Dendritic cell treated with granulocyte-macrophage colony-stimulating factor and Interleukin-4, amounts not matched to agents 40 ng/mL and 50 ng/mL, for 4 days (primary cell): ENCODE data around the gene ZNRD2.

Experiments
- H3K27ac Mint-ChIP-seq: one replicate; pipeline ENCODE4 v1.8.0; 2022; ENCODE audit warnings: mild to moderate bottlenecking, mixed read lengths
- H3K27me3 Mint-ChIP-seq: one replicate; pipeline ENCODE4 v1.8.0; 2022; ENCODE audit warnings: mild to moderate bottlenecking, mixed read lengths
- H3K36me3 Mint-ChIP-seq: one replicate; pipeline ENCODE4 v1.8.0; 2022; ENCODE audit warnings: low read depth, mixed read lengths
- H3K4me1 Mint-ChIP-seq: one replicate; pipeline ENCODE4 v1.8.0; 2022; ENCODE audit warnings: low read depth, mixed read lengths
- H3K4me3 Mint-ChIP-seq: one replicate; pipeline ENCODE4 v1.8.0; 2022; ENCODE audit warnings: mild to moderate bottlenecking, moderate library complexity, mixed read lengths
- H3K9me3 Mint-ChIP-seq: one replicate; pipeline ENCODE4 v1.8.0; 2022; ENCODE audit warnings: mixed read lengths
- intact Hi-C: fragments of 100-400 bp; cut with micrococcal nuclease; formaldehyde crosslinking; loops from one replicate; pipeline ENCODE4 v1.15.0; 2022

The ZNRD2 gene

GRCh38 chr11:65578134-65578533 is 7.9 kb downstream of the ZNRD2 start:
- Mint-ChIP-seq H3K4me1 (peaks cover 76% of the 10 kb centered on the region), H3K4me3 (peak overlapping the region; percentile 92), H3K36me3 (peaks cover 94% of the 10 kb centered on the region), H3K27me3 (no peaks in the 10 kb centered on the region), H3K27ac (peak overlapping the region; percentile 90), H3K9me3 (no peaks in the 10 kb centered on the region)
- intact Hi-C loops, result no loop called here

- intact Hi-C loops, result no loop called here
Measured at GRCh38 chr11:65578667-65579066, 8.4 kb downstream of the ZNRD2 start.

GRCh38 chr11:65579291-65579690 is 9.0 kb downstream of the ZNRD2 start:
- Mint-ChIP-seq H3K4me3 (peak overlapping the region; percentile 21), H3K27me3 (no peaks in the 10 kb centered on the region), H3K27ac (peak overlapping the region; percentile 90), H3K4me1 (peaks cover 77% of the 10 kb centered on the region), H3K9me3 (no peaks in the 10 kb centered on the region), H3K36me3 (peaks cover 94% of the 10 kb centered on the region)
- intact Hi-C loops, result no loop called here

More at GRCh38 chr11:65578667-65579066, 8.4 kb downstream of the ZNRD2 start:
- Mint-ChIP-seq H3K27me3 (no peaks in the 10 kb centered on the region), H3K27ac (peak overlapping the region; percentile 90), H3K9me3 (no peaks in the 10 kb centered on the region), H3K4me3 (peak overlapping the region; percentile 92), H3K36me3 (peaks cover 94% of the 10 kb centered on the region), H3K4me1 (peaks cover 76% of the 10 kb centered on the region)

GRCh38 chr11:65580031-65580692 is 9.9 kb downstream of the ZNRD2 start:
- no peak overlapping the region for H3K4me3 Mint-ChIP-seq
- H3K27me3 Mint-ChIP-seq, result no peaks in the 10 kb centered on the region
- H3K9me3 Mint-ChIP-seq, result no peaks in the 10 kb centered on the region
- intact Hi-C loops, result no loop called here
- peak overlapping the region; percentile 72 for H3K27ac Mint-ChIP-seq
- peaks cover 95% of the 10 kb centered on the region for H3K36me3 Mint-ChIP-seq
- peaks cover 76% of the 10 kb centered on the region for H3K4me1 Mint-ChIP-seq

GRCh38 chr11:65580756-65581155 is 10.5 kb downstream of the ZNRD2 start:
- H3K4me3 Mint-ChIP-seq, result no peak overlapping the region
- H3K27ac Mint-ChIP-seq, result peak overlapping the region; percentile 72
- no peaks in the 10 kb centered on the region for H3K9me3 Mint-ChIP-seq
- no peaks in the 10 kb centered on the region for H3K27me3 Mint-ChIP-seq
- H3K4me1 Mint-ChIP-seq, result peaks cover 77% of the 10 kb centered on the region
- intact Hi-C loops, result no loop called here
- H3K36me3 Mint-ChIP-seq, result peaks cover 96% of the 10 kb centered on the region

- peaks cover 89% of the 10 kb centered on the region for H3K4me1 Mint-ChIP-seq
Measured at GRCh38 chr11:65581928-65582327, 11.7 kb downstream of the ZNRD2 start.

GRCh38 chr11:65583589-65583988 is 13.3 kb downstream of the ZNRD2 start:
- intact Hi-C loops, result no loop called here
- Mint-ChIP-seq H3K4me1 (peaks cover 95% of the 10 kb centered on the region), H3K36me3 (peaks cover 95% of the 10 kb centered on the region), H3K9me3 (no peaks in the 10 kb centered on the region), H3K27me3 (no peaks in the 10 kb centered on the region), H3K27ac (peak overlapping the region; percentile 72), H3K4me3 (no peak overlapping the region)

More at GRCh38 chr11:65581928-65582327, 11.7 kb downstream of the ZNRD2 start:
- Mint-ChIP-seq H3K9me3 (no peaks in the 10 kb centered on the region), H3K27ac (peak overlapping the region; percentile 72), H3K4me3 (no peak overlapping the region), H3K27me3 (no peaks in the 10 kb centered on the region), H3K36me3 (peaks cover 99% of the 10 kb centered on the region)
- intact Hi-C loops, result no loop called here

GRCh38 chr11:65584106-65584505 is 13.8 kb downstream of the ZNRD2 start:
- peaks cover 95% of the 10 kb centered on the region for H3K36me3 Mint-ChIP-seq
- no peak overlapping the region for H3K4me3 Mint-ChIP-seq
- peak overlapping the region; percentile 72 for H3K27ac Mint-ChIP-seq
- peaks cover 95% of the 10 kb centered on the region for H3K4me1 Mint-ChIP-seq
- no peaks in the 10 kb centered on the region for H3K27me3 Mint-ChIP-seq
- intact Hi-C loops, result no loop called here
- H3K9me3 Mint-ChIP-seq, result no peaks in the 10 kb centered on the region

GRCh38 chr11:65584723-65585171 is 14.5 kb downstream of the ZNRD2 start:
- Mint-ChIP-seq H3K9me3 (no peaks in the 10 kb centered on the region), H3K36me3 (peaks cover 95% of the 10 kb centered on the region), H3K4me1 (peaks cover 93% of the 10 kb centered on the region), H3K4me3 (no peak overlapping the region), H3K27ac (peak overlapping the region; percentile 72), H3K27me3 (no peaks in the 10 kb centered on the region)
- intact Hi-C loops, result no loop called here

- no peaks in the 10 kb centered on the region for H3K9me3 Mint-ChIP-seq
- H3K27ac Mint-ChIP-seq, result peak overlapping the region; percentile 95
- H3K4me3 Mint-ChIP-seq, result peak overlapping the region; percentile 79
- H3K36me3 Mint-ChIP-seq, result peaks cover 95% of the 10 kb centered on the region
- intact Hi-C loops, result no loop called here
- H3K4me1 Mint-ChIP-seq, result peaks cover 88% of the 10 kb centered on the region
- no peaks in the 10 kb centered on the region for H3K27me3 Mint-ChIP-seq
Measured at GRCh38 chr11:65585396-65586246, 15.3 kb downstream of the ZNRD2 start.

- peaks cover 95% of the 10 kb centered on the region for H3K36me3 Mint-ChIP-seq
- intact Hi-C loops, result no loop called here
- peaks cover 84% of the 10 kb centered on the region for H3K4me1 Mint-ChIP-seq
- no peaks in the 10 kb centered on the region for H3K27me3 Mint-ChIP-seq
- H3K4me3 Mint-ChIP-seq, result peak overlapping the region; percentile 79
- no peaks in the 10 kb centered on the region for H3K9me3 Mint-ChIP-seq
- H3K27ac Mint-ChIP-seq, result peak overlapping the region; percentile 95
Measured at GRCh38 chr11:65586247-65586630, 16.0 kb downstream of the ZNRD2 start.

- H3K4me3 Mint-ChIP-seq, result peak overlapping the region; percentile 79
- H3K27ac Mint-ChIP-seq, result peak overlapping the region; percentile 95
- peaks cover 95% of the 10 kb centered on the region for H3K36me3 Mint-ChIP-seq
- H3K4me1 Mint-ChIP-seq, result peaks cover 84% of the 10 kb centered on the region
- no peaks in the 10 kb centered on the region for H3K27me3 Mint-ChIP-seq
- intact Hi-C loops, result loop anchor here (1.0 kb wide), 1 partner anchor 9 kb away; no protein-coding TSS in a partner anchor
- no peaks in the 10 kb centered on the region for H3K9me3 Mint-ChIP-seq
Measured at GRCh38 chr11:65586676-65587075, 16.4 kb downstream of the ZNRD2 start.

- peak overlapping the region; percentile 79 for H3K4me3 Mint-ChIP-seq
Measured at GRCh38 chr11:65588199-65589054, 18.1 kb downstream of the ZNRD2 start.

More at GRCh38 chr11:65588199-65589054, 18.1 kb downstream of the ZNRD2 start:
- Mint-ChIP-seq H3K27ac (peak overlapping the region; percentile 95), H3K27me3 (no peaks in the 10 kb centered on the region), H3K4me1 (peaks cover 80% of the 10 kb centered on the region), H3K36me3 (peaks cover 95% of the 10 kb centered on the region), H3K9me3 (no peaks in the 10 kb centered on the region)
- intact Hi-C loops, result loop anchor here (1.0 kb wide), 2 partner anchors 14 to 48 kb away; no protein-coding TSS in a partner anchor
